T-helper 2 cell treated with Interferon-gamma antibody and Interleukin-4, amounts not matched to agents 100 ng/mL and 5 ng/mL, for 36 hours (primary cell): ENCODE measurements around the gene CCDC116. TPM values are rescaled to one million over a fixed set of nuclear protein-coding genes. Genes with fewer than 3 reads are reported as not detected.
"Not testable (repeated sequence)": the region's sequence is repeated elsewhere in the genome, so short reads cannot be mapped to it uniquely, and the experiment has no call there.

Experiments used
- intact Hi-C: fragments of 100-400 bp; cut with micrococcal nuclease; formaldehyde crosslinking; loops from one replicate; pipeline ENCODE4 v1.15.1; 2023
- total RNA-seq: library from RNA; stranded (reverse); gene quantifications from 2 replicates; pipeline ENCODE4 v1.2.3, GENCODE V29; 2022

CCDC116 gene
- total RNA-seq = 0.23 and 0.66 TPM in 2 replicates

- intact Hi-C loops = no loop called here
These were observed at the start of gene CCDC116 for GRCh38 chr22:21632237-21632895. Gene CCDC116, plus strand, starts transcription at chr22:21632760. Its CDS starts 422 bp downstream, at chr22:21633182.

- intact Hi-C loops = no loop called here
These were observed 49.5 kb upstream of the CCDC116 start for GRCh38 chr22:21582801-21583740.

- intact Hi-C loops = no loop called here
These were observed 47.2 kb upstream of the CCDC116 start for GRCh38 chr22:21585389-21585788.

GRCh38 chr22:21587803-21588611 lies 44.6 kb upstream of the CCDC116 start:
- intact Hi-C loops = no loop called here

- intact Hi-C loops = no loop called here
These were observed 43.2 kb upstream of the CCDC116 start for GRCh38 chr22:21589396-21589795.

GRCh38 chr22:21590809-21591641 lies 41.5 kb upstream of the CCDC116 start:
- intact Hi-C loops = no loop called here

GRCh38 chr22:21591695-21592094 lies 40.9 kb upstream of the CCDC116 start:
- intact Hi-C loops = no loop called here

- intact Hi-C loops = no loop called here
These were observed 40.1 kb upstream of the CCDC116 start for GRCh38 chr22:21592422-21592821.

- intact Hi-C loops = no loop called here
These were observed 38.9 kb upstream of the CCDC116 start for GRCh38 chr22:21593406-21594232.

GRCh38 chr22:21594865-21595452 lies 37.6 kb upstream of the CCDC116 start:
- intact Hi-C loops = no loop called here

GRCh38 chr22:21596356-21597135 lies 36.0 kb upstream of the CCDC116 start:
- intact Hi-C loops = not testable (repeated sequence)

- intact Hi-C loops = no loop called here
These were observed 34.3 kb upstream of the CCDC116 start for GRCh38 chr22:21598302-21598701.

- intact Hi-C loops = no loop called here
These were observed 33.3 kb upstream of the CCDC116 start for GRCh38 chr22:21599053-21599893.

- intact Hi-C loops = no loop called here
These were observed 30.0 kb upstream of the CCDC116 start for GRCh38 chr22:21602579-21602978.

- intact Hi-C loops = no loop called here
These were observed 28.6 kb upstream of the CCDC116 start for GRCh38 chr22:21603973-21604372.

GRCh38 chr22:21605887-21606564 lies 26.5 kb upstream of the CCDC116 start:
- intact Hi-C loops = no loop called here

- intact Hi-C loops = no loop called here
These were observed 25.8 kb upstream of the CCDC116 start for GRCh38 chr22:21606775-21607174.
